HCT116 (cell line): ENCODE results near the gene CLN5. TPM values are rescaled to one million over a fixed set of nuclear protein-coding genes. Genes with fewer than 3 reads are reported as not detected.
"Not testable (repeated sequence)": the region's sequence is repeated elsewhere in the genome, so short reads cannot be mapped to it uniquely, and the experiment has no call there.

Experiments
- ATAC-seq: fragments of 200-7000 bp; cut with Tn5 transposase; 2 replicates; pipeline ENCODE4 v1.9.1; 2020; ENCODE audit warnings: mild to moderate bottlenecking, moderate library complexity
- BruUV-seq: library from RNA; stranded (reverse); fragments of 400-500 nt; replicated peaks from 2 replicates; lab custom pipeline; 2021; lab: Mats Ljungman, UMichigan
- CTCF ChIA-PET: fragments of 300-600 bp; sonication (Branson Sonifier 250); formaldehyde crosslinking; loops from one replicate; lab custom pipeline; 2021; ENCODE audit warnings: antibody characterized with exemption; lab: Charles Lee
- POLR2A ChIA-PET: fragments of 300-600, 350-600 bp; sonication (Branson Sonifier 250); formaldehyde crosslinking; loops from one replicate; lab custom pipeline; 2021; ENCODE audit warnings: antibody characterized with exemption; lab: Charles Lee
- RAD21 ChIA-PET, 2 experiments: fragments of 300-600 bp; sonication (Branson Sonifier 250); formaldehyde crosslinking; loops; one replicate each; lab custom pipeline; 2023; ENCODE audit warnings: low total read pairs in 2 of 2; ENCODE audit not compliant: uncharacterized antibody in 2 of 2, unreplicated experiment in 2 of 2, low non-redundant PET in 1 of 2; lab: Charles Lee
- DNase-seq: peaks from one replicate; pipeline ENCODE4 v3.0.0-alpha.2; 2010; ENCODE audit warnings: low read depth, low spot score
- H2AFZ ChIP-seq: fragments of 200-600 bp; shearing (Covaris generic), sonication (generic); 2 replicates; pipeline ENCODE4 v1.6.1; 2017; ENCODE audit warnings: low read depth, mixed run types, mixed read lengths, antibody characterized with exemption, low read length; ENCODE audit not compliant: poor library complexity, severe bottlenecking
- H3K27ac ChIP-seq: 2 replicates; pipeline ENCODE4 v1.5.1; 2012; ENCODE audit warnings: low read depth, low read length
- H3K27me3 ChIP-seq: fragments of 200-600 bp; sonication (generic); 2 replicates; pipeline ENCODE4 v1.6.1; 2016; ENCODE audit warnings: mixed run types, low read length, mixed read lengths; ENCODE audit not compliant: insufficient read depth
- H3K36me3 ChIP-seq, 2 experiments: fragments of 200-500 bp in 1 of 2; fragments of 200-600 bp in 1 of 2; sonication (Bioruptor generic) in 1 of 2; sonication (generic) in 1 of 2; 2 replicates each; pipeline versions ENCODE4 v1.5.1 to v1.6.1; 2014 to 2016; ENCODE audit warnings: low read length in 2 of 2, inconsistent platforms in 1 of 2, mixed read lengths in 1 of 2, mixed run types in 1 of 2; ENCODE audit not compliant: insufficient read depth in 2 of 2, control insufficient read depth in 1 of 2
- H3K4me1 ChIP-seq, 2 experiments: fragments of 200-600 bp in 1 of 2; sonication (generic) in 1 of 2; 2 replicates each; pipeline versions ENCODE4 v1.5.1 to v1.6.1; 2012 to 2017; ENCODE audit warnings: low read length in 2 of 2, inconsistent platforms in 1 of 2, mild to moderate bottlenecking in 1 of 2, mixed read lengths in 1 of 2, mixed run types in 1 of 2, moderate library complexity in 1 of 2; ENCODE audit not compliant: insufficient read depth in 2 of 2, control insufficient read depth in 1 of 2
- H3K4me2 ChIP-seq: fragments of 200-600 bp; sonication (generic); 2 replicates; pipeline ENCODE4 v1.6.1; 2017; ENCODE audit warnings: mixed run types, low read length, mixed read lengths
- H3K4me3 ChIP-seq, 2 experiments: fragments of 200-600 bp in 1 of 2; sonication (generic) in 1 of 2; replicated peaks in 1 of 2; 2 replicates each; pipeline ENCODE4 v1.5.1; 2011 to 2016; ENCODE audit warnings: low read length in 2 of 2, control low read depth in 1 of 2, low read depth in 1 of 2, mild to moderate bottlenecking in 1 of 2, mixed read lengths in 1 of 2, mixed run types in 1 of 2
- H3K79me2 ChIP-seq: fragments of 200-600 bp; sonication (generic); 2 replicates; pipeline ENCODE4 v1.6.1; 2017; ENCODE audit warnings: mild to moderate bottlenecking, mixed run types, low read length, moderate library complexity, mixed read lengths; ENCODE audit not compliant: insufficient read depth
- H3K9ac ChIP-seq: fragments of 200-600 bp; sonication (generic); 2 replicates; pipeline ENCODE4 v1.6.1; 2016; ENCODE audit warnings: low read length, mixed read lengths
- H3K9me2 ChIP-seq: fragments of 200-600 bp; sonication (generic), shearing (Covaris generic); 2 replicates; pipeline ENCODE4 v1.6.1; 2017; ENCODE audit warnings: mixed run types, mild to moderate bottlenecking, moderate library complexity; ENCODE audit not compliant: insufficient read depth
- H3K9me3 ChIP-seq, 2 experiments: fragments of 200-500 bp in 1 of 2; fragments of 200-600 bp in 1 of 2; sonication (Bioruptor generic) in 1 of 2; sonication (generic) in 1 of 2; 2 replicates each; pipeline ENCODE4 v1.6.1; 2014 to 2017; ENCODE audit warnings: low read length in 2 of 2, mixed read lengths in 2 of 2, inconsistent platforms in 1 of 2, low read depth in 1 of 2, mild to moderate bottlenecking in 1 of 2, mixed run types in 1 of 2, moderate library complexity in 1 of 2; ENCODE audit not compliant: control insufficient read depth in 1 of 2, insufficient read depth in 1 of 2
- H4K20me1 ChIP-seq: fragments of 200-600 bp; sonication (generic), shearing (Covaris generic); 2 replicates; pipeline ENCODE4 v1.6.1; 2017; ENCODE audit warnings: mixed run types, mild to moderate bottlenecking, moderate library complexity; ENCODE audit not compliant: insufficient read depth
- JUND ChIP-seq: IDR thresholded peaks from 2 replicates; pipeline ENCODE4 v1.6.1; 2012
- POLR2AphosphoS5 ChIP-seq: IDR thresholded peaks from 2 replicates; pipeline ENCODE4 v1.6.1; 2011; ENCODE audit warnings: mild to moderate bottlenecking, low read depth, low read length, moderate library complexity
- SIN3A ChIP-seq: IDR thresholded peaks from 2 replicates; pipeline ENCODE4 v1.6.1; 2012; ENCODE audit warnings: low read depth
- SRF ChIP-seq: IDR thresholded peaks from 2 replicates; pipeline ENCODE4 v1.6.1; 2012; ENCODE audit warnings: low read depth
- intact Hi-C: fragments of 100-400 bp; cut with micrococcal nuclease; formaldehyde crosslinking; loops from 2 replicates; pipeline ENCODE4 v1.10.0; 2022
- total RNA-seq: library from RNA; stranded (reverse); gene quantifications from one replicate; pipeline ENCODE4 v1.2.1, GENCODE V29; 2021; ENCODE audit not compliant: unreplicated experiment
- TF ChIP-seq, protein P1 (sequence below): IDR thresholded peaks from 2 replicates; pipeline ENCODE4 v1.6.1; 2012; ENCODE audit warnings: low read depth
- TF ChIP-seq, protein P2 (sequence below), 3 experiments: fragments of 200-600 bp in 1 of 3; sonication (generic) in 1 of 3; IDR thresholded peaks in 2 of 3; conservative IDR thresholded peaks in 1 of 3; 2 replicates each; pipeline ENCODE4 v1.5.1; 2012 to 2017; ENCODE audit warnings: low read depth in 2 of 3, low read length in 2 of 3, antibody characterized with exemption in 1 of 3, borderline replicate concordance in 1 of 3, control low read depth in 1 of 3, mild to moderate bottlenecking in 1 of 3, mixed read lengths in 1 of 3, mixed run types in 1 of 3, moderate library complexity in 1 of 3; ENCODE audit not compliant: insufficient read depth in 1 of 3
- TF ChIP-seq, protein P3 (sequence below): IDR thresholded peaks from 2 replicates; pipeline ENCODE4 v1.6.1; 2011; ENCODE audit warnings: mild to moderate bottlenecking, low read length, moderate library complexity; ENCODE audit not compliant: insufficient replicate concordance; ENCODE audit errors: extremely low read depth

CLN5 gene
- total RNA-seq, 1 experiment from 2014 or later, result 21.4 TPM

DNA sequence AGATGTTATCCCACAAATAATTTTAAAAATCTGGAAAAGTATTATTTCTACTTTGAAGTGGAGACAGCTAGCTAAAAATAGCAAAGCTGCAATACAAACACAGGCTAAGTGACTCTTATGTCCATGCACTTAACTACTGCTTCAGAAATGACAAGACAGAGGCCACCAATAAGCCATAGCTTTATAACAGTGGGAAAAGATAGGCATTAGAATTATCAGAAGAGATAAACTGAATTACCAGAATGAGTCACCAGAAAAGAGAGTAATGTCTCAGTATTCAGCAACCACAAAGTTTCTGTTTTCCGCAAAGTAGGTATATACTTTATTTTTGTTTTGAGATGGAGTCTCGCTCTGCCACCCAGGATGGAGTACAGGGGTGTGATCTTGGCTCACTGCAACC is 17.1 kb downstream of the CLN5 start:
- TF ChIP-seq SIN3A (no peak), SRF (no peak), JUND (no peak), POLR2AphosphoS5 (no peak)
- TF ChIP-seq, protein P1, sequence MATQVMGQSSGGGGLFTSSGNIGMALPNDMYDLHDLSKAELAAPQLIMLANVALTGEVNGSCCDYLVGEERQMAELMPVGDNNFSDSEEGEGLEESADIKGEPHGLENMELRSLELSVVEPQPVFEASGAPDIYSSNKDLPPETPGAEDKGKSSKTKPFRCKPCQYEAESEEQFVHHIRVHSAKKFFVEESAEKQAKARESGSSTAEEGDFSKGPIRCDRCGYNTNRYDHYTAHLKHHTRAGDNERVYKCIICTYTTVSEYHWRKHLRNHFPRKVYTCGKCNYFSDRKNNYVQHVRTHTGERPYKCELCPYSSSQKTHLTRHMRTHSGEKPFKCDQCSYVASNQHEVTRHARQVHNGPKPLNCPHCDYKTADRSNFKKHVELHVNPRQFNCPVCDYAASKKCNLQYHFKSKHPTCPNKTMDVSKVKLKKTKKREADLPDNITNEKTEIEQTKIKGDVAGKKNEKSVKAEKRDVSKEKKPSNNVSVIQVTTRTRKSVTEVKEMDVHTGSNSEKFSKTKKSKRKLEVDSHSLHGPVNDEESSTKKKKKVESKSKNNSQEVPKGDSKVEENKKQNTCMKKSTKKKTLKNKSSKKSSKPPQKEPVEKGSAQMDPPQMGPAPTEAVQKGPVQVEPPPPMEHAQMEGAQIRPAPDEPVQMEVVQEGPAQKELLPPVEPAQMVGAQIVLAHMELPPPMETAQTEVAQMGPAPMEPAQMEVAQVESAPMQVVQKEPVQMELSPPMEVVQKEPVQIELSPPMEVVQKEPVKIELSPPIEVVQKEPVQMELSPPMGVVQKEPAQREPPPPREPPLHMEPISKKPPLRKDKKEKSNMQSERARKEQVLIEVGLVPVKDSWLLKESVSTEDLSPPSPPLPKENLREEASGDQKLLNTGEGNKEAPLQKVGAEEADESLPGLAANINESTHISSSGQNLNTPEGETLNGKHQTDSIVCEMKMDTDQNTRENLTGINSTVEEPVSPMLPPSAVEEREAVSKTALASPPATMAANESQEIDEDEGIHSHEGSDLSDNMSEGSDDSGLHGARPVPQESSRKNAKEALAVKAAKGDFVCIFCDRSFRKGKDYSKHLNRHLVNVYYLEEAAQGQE, result no peak
- TF ChIP-seq, protein P2, sequence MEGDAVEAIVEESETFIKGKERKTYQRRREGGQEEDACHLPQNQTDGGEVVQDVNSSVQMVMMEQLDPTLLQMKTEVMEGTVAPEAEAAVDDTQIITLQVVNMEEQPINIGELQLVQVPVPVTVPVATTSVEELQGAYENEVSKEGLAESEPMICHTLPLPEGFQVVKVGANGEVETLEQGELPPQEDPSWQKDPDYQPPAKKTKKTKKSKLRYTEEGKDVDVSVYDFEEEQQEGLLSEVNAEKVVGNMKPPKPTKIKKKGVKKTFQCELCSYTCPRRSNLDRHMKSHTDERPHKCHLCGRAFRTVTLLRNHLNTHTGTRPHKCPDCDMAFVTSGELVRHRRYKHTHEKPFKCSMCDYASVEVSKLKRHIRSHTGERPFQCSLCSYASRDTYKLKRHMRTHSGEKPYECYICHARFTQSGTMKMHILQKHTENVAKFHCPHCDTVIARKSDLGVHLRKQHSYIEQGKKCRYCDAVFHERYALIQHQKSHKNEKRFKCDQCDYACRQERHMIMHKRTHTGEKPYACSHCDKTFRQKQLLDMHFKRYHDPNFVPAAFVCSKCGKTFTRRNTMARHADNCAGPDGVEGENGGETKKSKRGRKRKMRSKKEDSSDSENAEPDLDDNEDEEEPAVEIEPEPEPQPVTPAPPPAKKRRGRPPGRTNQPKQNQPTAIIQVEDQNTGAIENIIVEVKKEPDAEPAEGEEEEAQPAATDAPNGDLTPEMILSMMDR (IDR thresholded peaks at IDR 0.05 in 2 of 3, conservative IDR thresholded peaks at IDR 0.05 in 1 of 3; ENCODE audit: borderline replicate concordance in 1 of 3, insufficient read depth in 1 of 3, low read depth in 2 of 3, low read length in 2 of 3), result no peak
- TF ChIP-seq, protein P3, sequence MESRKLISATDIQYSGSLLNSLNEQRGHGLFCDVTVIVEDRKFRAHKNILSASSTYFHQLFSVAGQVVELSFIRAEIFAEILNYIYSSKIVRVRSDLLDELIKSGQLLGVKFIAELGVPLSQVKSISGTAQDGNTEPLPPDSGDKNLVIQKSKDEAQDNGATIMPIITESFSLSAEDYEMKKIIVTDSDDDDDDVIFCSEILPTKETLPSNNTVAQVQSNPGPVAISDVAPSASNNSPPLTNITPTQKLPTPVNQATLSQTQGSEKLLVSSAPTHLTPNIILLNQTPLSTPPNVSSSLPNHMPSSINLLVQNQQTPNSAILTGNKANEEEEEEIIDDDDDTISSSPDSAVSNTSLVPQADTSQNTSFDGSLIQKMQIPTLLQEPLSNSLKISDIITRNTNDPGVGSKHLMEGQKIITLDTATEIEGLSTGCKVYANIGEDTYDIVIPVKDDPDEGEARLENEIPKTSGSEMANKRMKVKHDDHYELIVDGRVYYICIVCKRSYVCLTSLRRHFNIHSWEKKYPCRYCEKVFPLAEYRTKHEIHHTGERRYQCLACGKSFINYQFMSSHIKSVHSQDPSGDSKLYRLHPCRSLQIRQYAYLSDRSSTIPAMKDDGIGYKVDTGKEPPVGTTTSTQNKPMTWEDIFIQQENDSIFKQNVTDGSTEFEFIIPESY, result no peak
- DNase-seq, result no peak
- Histone ChIP-seq H3K9ac (no peak overlapping the region), H3K9me2 (no peaks in the 10 kb centered on the region), H3K79me2 (peaks cover 61% of the 10 kb centered on the region), H2AFZ (no peak overlapping the region), H3K4me1 (no peaks in the 10 kb centered on the region), H3K27me3 (no peaks in the 10 kb centered on the region), H3K4me3 (no peak overlapping the region), H4K20me1 (no peaks in the 10 kb centered on the region), H3K9me3 (no peaks in the 10 kb centered on the region), H3K27ac (no peak overlapping the region), H3K4me2 (no peak overlapping the region), H3K36me3 (peaks cover 9 to 17% of the 10 kb centered on the region in 2 experiments)
- RAD21 ChIA-PET, result no interaction called here
- POLR2A ChIA-PET, result no interaction called here
- CTCF ChIA-PET, result no interaction called here
- intact Hi-C loops, result loop anchor here (10.0 kb wide), 1 partner anchor 1334 kb away; no protein-coding TSS in a partner anchor
- no peak for ATAC-seq
- no TSS peak for BruUV-seq

DNA sequence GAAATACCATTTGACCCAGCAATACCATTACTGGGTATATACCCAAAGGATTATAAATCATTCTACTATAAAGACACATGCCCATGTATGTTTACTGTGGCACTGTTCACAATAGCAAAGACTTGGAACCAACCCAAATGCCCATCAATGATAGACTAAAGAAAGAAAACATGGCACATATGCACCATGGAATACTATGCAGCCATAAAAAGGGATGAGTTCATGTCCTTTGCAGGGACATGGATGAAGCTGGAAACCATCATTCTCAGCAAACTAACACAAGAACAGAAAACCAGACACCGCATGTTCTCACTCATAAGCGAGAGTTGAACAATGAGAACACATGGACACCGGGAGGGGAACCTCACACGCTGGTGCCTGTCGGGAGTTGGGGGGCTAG is 17.8 kb downstream of the CLN5 start:
- CTCF ChIA-PET, BruUV-seq, H3K4me3 ChIP-seq, H3K27me3 ChIP-seq, DNase-seq, H3K9me2 ChIP-seq, H2AFZ ChIP-seq, POLR2A ChIA-PET, H3K9ac ChIP-seq, RAD21 ChIA-PET, H4K20me1 ChIP-seq, ATAC-seq, H3K4me1 ChIP-seq, H3K9me3 ChIP-seq, H3K4me2 ChIP-seq, H3K27ac ChIP-seq: not testable (repeated sequence)
- peaks cover 15 to 16% of the 10 kb centered on the region in 2 experiments for H3K36me3 ChIP-seq
- H3K79me2 ChIP-seq, result peaks cover 68% of the 10 kb centered on the region
- intact Hi-C loops, result loop anchor here (10.0 kb wide), 1 partner anchor 1335 kb away; no protein-coding TSS in a partner anchor
